RPMI8226 (cell line): ENCODE results near the gene KRTAP5-1.
"Not testable (repeated sequence)": the region's sequence is repeated elsewhere in the genome, so short reads cannot be mapped to it uniquely, and the experiment has no call there.

ENCODE experiments used
- DNase-seq: peaks from one replicate; pipeline ENCODE4 v3.0.0-alpha.2; 2015

KRTAP5-1 gene, protein sequence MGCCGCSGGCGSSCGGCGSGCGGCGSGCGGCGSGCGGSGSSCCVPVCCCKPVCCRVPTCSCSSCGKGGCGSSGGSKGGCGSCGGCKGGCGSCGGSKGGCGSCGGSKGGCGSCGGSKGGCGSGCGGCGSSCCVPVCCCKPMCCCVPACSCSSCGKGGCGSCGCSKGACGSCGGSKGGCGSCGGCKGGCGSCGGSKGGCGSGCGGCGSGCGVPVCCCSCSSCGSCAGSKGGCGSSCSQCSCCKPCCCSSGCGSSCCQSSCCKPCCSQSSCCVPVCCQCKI

DNA sequence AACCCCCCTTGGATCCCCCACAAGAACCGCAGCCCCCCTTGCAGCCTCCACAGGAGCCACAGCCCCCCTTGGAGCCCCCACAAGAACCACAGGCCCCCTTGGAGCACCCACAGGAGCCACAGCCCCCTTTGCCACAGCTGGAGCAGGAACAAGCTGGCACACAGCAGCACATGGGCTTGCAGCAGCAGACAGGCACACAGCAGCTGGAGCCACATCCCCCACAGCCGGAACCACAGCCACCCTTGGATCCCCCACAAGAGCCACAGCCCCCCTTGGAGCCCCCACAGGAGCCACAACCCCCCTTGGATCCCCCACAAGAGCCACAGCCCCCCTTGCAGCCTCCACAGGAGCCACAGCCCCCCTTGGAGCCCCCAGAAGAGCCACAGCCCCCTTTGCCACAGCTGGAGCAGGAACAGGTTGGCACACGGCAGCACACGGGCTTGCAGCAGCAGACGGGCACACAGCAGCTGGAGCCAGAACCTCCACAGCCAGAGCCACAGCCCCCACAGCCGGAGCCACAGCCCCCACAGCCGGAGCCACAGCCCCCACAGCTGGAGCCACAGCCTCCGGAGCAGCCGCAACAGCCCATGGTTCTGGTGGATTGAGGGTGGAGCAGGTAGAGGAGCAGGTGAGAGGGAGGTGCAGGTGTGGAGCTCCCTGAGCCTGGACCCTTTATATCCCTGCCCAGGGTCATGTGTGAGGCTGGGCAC lies at the start of gene KRTAP5-1:
Gene KRTAP5-1, minus strand, starts transcription at position 623 of the 710 bp plus-strand sequence. Its CDS starts 34 bp downstream, at position 589.
- DNase-seq: not testable (repeated sequence)

GRCh38 chr11:1633864-1634263 lies 48.8 kb upstream of the KRTAP5-1 start:
- DNase-seq: no peak

DNA sequence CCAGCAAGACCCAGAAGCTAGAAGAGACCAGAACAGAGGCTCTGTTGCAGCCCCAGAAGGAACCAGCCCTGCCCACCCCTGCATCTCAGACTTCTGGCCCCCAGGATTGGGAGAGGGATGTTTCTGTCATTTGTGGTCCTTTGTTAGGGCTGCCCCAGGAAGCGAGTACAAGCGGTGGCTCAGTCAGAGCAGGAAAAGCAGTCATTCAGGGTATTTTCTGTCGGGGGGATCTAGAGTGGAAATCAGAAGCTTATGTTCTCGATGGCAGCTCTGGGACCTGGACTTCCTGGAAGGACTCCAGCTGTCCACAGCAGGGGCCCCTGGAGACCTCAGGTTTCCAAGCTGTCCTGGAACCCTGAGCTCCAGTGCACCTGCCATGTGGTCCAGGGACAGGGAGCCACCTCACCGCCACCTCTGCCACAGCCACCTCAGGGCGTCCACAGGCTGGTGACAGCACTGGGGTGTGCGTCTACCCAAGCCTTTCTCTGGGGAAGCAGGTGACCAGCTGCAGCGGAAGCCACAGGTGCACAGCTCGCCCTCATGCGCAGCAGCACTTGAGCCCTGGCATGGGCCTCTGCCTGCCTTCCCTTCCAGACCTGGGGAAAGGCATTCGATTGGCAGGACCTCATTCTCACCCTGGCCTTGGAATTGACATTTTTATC lies 47.1 kb upstream of the KRTAP5-1 start:
- peak; percentile 69 for DNase-seq

- DNase-seq: no peak
These were observed 46.0 kb upstream of the KRTAP5-1 start for GRCh38 chr11:1631066-1631568.

- peak; percentile 38 for DNase-seq
These were observed 45.2 kb upstream of the KRTAP5-1 start for GRCh38 chr11:1630271-1630670.

- no peak for DNase-seq
These were observed 44.5 kb upstream of the KRTAP5-1 start, which contains the start of gene KRTAP5-5 for GRCh38 chr11:1629326-1630185. TSS of gene KRTAP5-5 (plus strand) at chr11:1629775. CDS start at chr11:1629841, 66 bp downstream.

DNA sequence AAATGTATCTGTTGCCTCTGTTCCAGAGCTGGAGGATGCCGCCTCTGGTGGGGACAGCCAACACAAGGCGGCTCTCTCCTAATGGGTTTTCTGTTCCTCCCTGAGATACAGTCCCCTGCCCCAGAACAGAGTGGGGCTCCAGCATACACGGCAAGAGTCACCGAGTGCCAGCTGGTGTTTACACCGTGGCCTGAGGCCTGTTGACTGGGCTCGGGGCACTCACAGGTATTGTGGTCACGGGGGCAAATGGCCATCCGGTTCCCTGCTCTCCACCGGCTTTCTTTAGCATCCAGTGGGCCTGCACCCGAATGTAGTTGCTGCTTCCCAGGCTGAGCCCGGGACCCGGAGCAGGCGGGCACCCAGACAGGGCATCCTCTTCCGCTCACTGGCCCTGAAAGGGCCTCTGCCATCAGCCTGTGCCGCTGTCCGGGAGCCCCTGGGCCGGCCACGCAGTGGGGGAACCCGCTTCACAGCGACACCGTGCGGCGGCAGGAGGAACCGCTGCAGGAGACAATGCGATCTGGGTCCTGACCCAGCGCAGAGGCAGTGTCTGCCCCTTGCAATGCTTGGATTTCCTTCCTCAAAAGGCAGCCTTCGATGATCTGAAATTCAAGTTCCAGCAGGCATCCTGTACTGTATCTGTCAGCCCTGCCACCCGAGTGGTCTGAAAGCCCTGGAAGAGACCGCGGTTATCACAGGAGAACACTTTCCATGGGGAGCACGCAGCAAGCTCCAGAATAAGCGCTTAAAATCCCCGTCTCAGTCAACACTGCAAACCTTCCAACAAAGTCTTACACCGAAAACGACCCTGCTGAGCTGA lies 43.6 kb upstream of the KRTAP5-1 start:
- DNase-seq: peak; percentile 62

DNA sequence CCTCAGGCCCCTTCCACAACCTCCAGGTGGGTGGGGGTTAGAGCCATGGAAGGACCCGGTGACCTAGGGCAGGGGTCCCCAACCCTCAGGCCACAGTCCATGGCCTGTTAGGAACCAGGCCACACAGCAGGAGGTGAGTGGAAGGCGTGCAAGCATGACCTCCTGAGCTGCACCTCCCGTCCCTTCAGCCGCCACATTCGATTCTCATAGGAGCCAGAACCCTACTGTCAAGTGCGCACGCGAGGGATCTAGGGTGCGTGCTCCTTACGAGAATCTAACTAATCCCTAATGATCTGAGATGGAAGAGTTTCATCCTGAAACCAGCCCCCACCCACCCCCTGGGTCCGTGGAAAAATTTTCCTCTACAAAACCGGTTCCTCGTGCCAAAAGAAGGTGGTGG lies 40.5 kb upstream of the KRTAP5-1 start:
- DNase-seq: no peak

DNA sequence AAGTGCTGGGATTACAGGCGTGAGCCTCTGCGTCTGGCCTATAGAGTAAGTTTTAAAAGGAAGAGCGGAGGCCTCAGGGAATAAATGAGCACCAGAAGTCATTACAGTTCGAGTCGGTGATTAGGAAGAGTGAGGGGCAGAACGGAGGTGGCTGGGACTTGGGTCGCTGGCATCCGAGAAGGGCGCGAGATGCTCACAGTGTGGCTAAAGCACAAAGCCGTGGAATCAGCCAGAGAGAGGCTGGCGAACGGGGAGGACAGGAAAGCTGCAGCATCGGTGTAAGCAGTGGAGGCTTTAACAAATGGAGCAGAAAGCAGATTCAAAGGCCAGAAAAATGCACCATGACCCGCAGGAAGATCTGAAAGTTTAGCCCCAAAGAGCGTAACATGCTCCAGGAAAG lies 39.5 kb upstream of the KRTAP5-1 start:
- DNase-seq: no peak

DNA sequence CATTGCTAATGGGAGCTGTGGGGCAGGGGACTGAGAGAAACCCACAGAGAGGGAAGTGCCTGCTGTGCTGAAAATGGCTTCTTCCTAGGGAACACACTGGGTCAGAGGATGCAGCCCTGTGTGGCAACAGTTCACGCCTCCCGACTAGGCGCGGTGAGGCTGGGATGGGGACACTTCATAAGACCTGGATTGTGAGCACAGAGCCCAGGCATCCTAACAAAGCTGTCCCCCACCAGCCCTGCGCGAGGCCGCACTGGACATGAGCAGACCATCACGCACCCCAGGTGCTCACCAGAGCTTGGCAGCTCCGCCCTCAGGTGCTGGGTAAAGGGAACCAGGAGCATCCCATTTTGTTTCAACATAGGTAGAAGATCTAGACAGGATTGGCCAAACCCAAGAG lies 38.6 kb upstream of the KRTAP5-1 start:
- DNase-seq: no peak

- no peak for DNase-seq
These were observed 37.0 kb upstream of the KRTAP5-1 start, which contains the start of gene KRTAP5-4 for GRCh38 chr11:1622086-1622485. TSS of gene KRTAP5-4 (minus strand) at chr11:1622138. CDS start at chr11:1622093, 45 bp downstream.

DNA sequence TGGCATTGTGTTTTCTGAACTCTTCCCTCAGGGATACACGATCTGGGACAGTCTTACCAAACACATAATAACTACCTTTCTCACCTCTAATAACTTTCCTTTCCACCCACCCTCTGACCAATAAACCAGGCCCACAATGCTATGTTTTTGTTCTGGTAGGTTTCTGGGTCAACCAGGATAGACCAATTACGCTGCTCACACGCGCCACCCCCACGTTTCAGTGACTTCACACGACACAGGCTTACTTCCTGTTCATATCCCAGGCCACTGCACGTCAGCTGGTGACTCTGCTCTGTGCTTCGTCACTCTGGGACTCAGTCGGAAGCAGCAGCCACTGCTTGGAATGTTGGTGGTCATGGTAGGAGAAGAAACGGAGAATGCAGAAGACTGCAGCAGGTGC lies 34.4 kb upstream of the KRTAP5-1 start:
- no peak for DNase-seq

DNA sequence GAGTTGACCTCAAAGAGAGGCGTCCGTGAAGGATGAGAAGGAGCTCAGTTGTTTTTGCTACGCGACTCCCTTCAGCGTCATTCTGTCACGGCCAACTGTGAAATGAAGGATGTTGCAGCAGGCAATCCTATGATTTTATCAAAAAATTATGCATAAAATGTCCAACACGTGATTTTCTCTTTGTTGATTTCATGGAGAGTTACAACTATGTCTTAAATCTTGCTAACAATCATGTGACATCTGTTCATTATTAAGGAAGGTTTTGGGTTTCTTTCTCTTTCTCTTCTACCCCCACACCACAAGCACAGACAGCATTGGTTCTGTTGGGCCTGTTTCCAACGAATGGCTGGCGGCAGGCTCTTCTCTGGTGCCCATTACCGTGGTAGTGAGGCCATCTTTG lies 33.1 kb upstream of the KRTAP5-1 start:
- no peak for DNase-seq

GRCh38 chr11:1608363-1608762 lies 23.3 kb upstream of the KRTAP5-1 start, which contains the start of gene KRTAP5-3:
TSS of gene KRTAP5-3 (minus strand) at chr11:1608463. CDS start at chr11:1608385, 78 bp downstream.
- DNase-seq: no peak

DNA sequence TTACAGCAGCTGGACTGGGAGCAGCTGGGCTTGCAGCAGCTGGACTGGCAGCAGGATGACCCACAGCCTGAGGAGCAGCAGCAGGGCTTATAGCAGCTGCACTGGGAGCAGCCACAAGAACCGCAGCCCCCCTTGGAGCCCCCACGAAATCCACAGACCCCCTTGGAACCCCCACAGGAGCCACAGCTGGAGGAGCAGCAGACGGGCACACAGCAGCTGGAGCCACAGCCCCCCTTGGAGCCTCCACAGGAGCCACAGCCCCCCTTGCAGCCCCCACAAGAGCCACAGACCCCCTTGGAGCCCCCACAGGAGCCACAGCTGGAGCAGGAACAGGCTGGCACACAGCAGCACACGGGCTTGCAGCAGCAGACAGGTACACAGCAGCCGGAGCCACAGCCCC lies 22.8 kb upstream of the KRTAP5-1 start:
- not testable (repeated sequence) for DNase-seq

GRCh38 chr11:1607156-1607845 lies 22.2 kb upstream of the KRTAP5-1 start:
- not testable (repeated sequence) for DNase-seq

- DNase-seq: peak; percentile 71
These were observed 20.8 kb upstream of the KRTAP5-1 start for GRCh38 chr11:1605923-1606322.

- DNase-seq: no peak
These were observed 19.6 kb upstream of the KRTAP5-1 start for GRCh38 chr11:1604711-1605110.

DNA sequence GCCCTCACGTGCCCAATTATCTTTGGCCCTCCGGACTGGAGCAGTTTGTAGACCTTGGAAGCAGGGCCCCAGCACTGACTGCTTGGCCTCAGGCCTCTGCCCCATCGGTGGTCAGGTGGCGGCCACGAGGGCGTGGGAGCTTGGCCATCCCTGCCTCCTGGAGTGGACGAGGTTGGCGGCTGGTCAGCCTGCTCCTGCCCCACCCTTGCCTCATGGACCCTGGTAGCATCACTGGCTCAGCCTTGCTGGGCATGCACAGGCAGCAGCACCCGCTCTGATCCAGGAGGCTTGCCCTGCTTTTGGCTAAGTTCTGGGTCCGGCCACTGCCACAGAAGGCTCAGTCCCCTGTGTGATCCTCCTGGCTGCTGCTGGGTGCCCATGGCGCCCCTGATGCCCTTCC lies 19.1 kb upstream of the KRTAP5-1 start:
- no peak for DNase-seq

- no peak for DNase-seq
These were observed 18.5 kb upstream of the KRTAP5-1 start for GRCh38 chr11:1603629-1604028.

DNA sequence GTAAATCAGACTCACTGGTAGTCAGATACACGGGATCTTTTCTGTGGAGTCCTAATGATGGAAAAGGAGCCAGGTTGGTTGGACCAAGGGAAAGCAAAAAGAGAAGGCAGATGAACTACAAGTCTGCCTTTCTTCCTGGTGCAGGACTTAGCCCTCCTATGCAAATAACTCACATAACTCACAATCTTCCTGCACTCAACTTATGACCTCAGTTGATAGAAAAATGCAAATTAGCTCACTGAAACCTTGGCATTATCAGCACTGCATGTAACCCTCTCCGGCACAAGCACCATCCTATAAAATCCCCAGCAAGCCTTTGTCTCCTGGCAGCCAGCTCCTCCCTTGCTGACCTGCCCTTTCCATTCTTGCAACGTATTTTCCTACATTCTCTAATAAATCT lies 16.6 kb upstream of the KRTAP5-1 start:
- DNase-seq: not testable (repeated sequence)
